Psoas muscle (tissue), 8 donors: Measurements from ENCODE around the gene CHP1. TPM values are rescaled to one million over a fixed set of nuclear protein-coding genes. Genes with fewer than 3 reads are reported as not detected.

Experiments used
- ATAC-seq, 4 donors: fragments of 200-7000 bp; cut with Tn5 transposase; one replicate each; pipeline ENCODE4 v1.9.1; 2020; ENCODE audit warnings: moderate library complexity in 3 of 4, mild to moderate bottlenecking in 2 of 4
- DNase-seq, 2 donors: peaks; one replicate each; pipeline ENCODE4 v3.0.0-alpha.2; 2020
- H3K27ac ChIP-seq: fragments of 200-600 bp; one replicate; pipeline ENCODE4 v1.8.0; 2022
- H3K27me3 ChIP-seq, 3 donors: fragments of 200-600 bp in 1 of 3; one replicate each; pipeline versions ENCODE4 v1.6.1 to v1.8.0; 2013 to 2022; ENCODE audit warnings: low read length in 2 of 3, mild to moderate bottlenecking in 2 of 3, moderate library complexity in 1 of 3; ENCODE audit not compliant: insufficient read depth in 3 of 3
- H3K36me3 ChIP-seq, 2 donors: fragments of 200-600 bp in 1 of 2; one replicate each; pipeline versions ENCODE4 v1.6.1 to v1.8.0; 2013 to 2022; ENCODE audit warnings: low read depth in 1 of 2, mild to moderate bottlenecking in 1 of 2, moderate library complexity in 1 of 2; ENCODE audit not compliant: insufficient read depth in 1 of 2
- H3K4me1 ChIP-seq: fragments of 200-600 bp; one replicate; pipeline ENCODE4 v1.8.0; 2022
- H3K4me3 ChIP-seq: fragments of 200-600 bp; one replicate; pipeline ENCODE4 v1.8.0; 2022; ENCODE audit warnings: mild to moderate bottlenecking
- H3K9me3 ChIP-seq: fragments of 200-600 bp; one replicate; pipeline ENCODE4 v1.8.0; 2022
- WGBS, 3 donors: extraction: QIAGEN DNeasy Blood & Tissue Kit; methylation state at CpG; one replicate each; pipeline versions ENCODE4 v1.1.6 to v1.1.7; 2013; 5-methylcytosine and 5-hydroxymethylcytosine counted together
- intact Hi-C, 2 donors: fragments of 100-400 bp; cut with DNase I; formaldehyde crosslinking; loops; one replicate each; pipeline versions ENCODE4 v1.11.0 to v1.14.2; 2022
- polyA plus RNA-seq, 3 donors: library from polyadenylated mRNA; stranded (reverse); fragments of 200-250 nt; gene quantifications; one replicate each; pipeline ENCODE4 v1.2.3, GENCODE V29; 2013
- total RNA-seq, 4 donors: library from RNA; stranded (reverse); fragmentation: NEBNext Ultra II Directional in 2 of 4; extraction: Animal tissue kit (Norgen Biotek cat#: 25700) in 2 of 4; gene quantifications; one replicate each; pipeline versions ENCODE4 v1.2.1 to v1.2.4, GENCODE V29; 2021 to 2023
- TF ChIP-seq, protein P1 (sequence below): fragments of 200-600 bp; IDR thresholded peaks from one replicate; pipeline ENCODE4 v1.8.0; 2022; ENCODE audit warnings: antibody characterized with exemption
- donor health status: healthy with polysubstance abuse.
- donor health status: DM: no; HTN: no; CAD: no; lungs with moderate emphysema.
- donor health status: Bipolar disorder and iron deficiency.
- donor health status: healthy.
- donor health status: DM: yes; HTN: yes; CAD: no.
- donor health status: DM: no; HTN: no; CAD: no.
- donor health status: DM: no; HTN: no; CAD: no.
- donor health status: DM: yes; HTN: yes; CAD: no.

CHP1 gene
- total and polyA plus RNA-seq, 7 donors = 53.6 to 194 (median 103) TPM

DNA sequence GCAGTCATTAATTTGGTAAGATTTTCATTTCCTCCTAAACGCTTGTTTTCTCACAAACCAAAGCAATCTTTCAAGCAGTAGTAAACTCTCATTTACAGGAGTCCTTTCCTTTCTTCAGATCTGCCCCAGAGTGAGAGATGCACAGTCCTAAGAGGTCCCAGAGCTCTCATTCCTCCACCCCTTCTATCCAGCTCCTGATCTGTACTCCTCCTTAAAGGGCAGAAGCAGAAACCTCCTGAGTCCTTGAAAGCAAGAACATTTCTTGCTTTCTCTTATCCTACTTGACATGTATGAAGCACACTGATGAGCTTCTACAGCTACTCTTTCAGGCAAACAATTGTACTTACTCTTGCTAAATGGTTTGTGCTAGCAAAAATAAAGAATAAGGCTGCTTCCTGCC lies 12.2 kb upstream of the CHP1 start:
- Histone ChIP-seq H3K27me3 (peaks cover 0 to 9% (median 0%) of the 10 kb centered on the region in 3 donors), H3K36me3 (no peaks in the 10 kb centered on the region), H3K9me3 (no peaks in the 10 kb centered on the region), H3K4me3 (no peak overlapping the region), H3K27ac (no peak overlapping the region), H3K4me1 (no peaks in the 10 kb centered on the region)
- 29 to 45% (median 32%) methylated on average over 1 of the region's 1 CpG for WGBS, 3 donors
- TF ChIP-seq, protein P1, sequence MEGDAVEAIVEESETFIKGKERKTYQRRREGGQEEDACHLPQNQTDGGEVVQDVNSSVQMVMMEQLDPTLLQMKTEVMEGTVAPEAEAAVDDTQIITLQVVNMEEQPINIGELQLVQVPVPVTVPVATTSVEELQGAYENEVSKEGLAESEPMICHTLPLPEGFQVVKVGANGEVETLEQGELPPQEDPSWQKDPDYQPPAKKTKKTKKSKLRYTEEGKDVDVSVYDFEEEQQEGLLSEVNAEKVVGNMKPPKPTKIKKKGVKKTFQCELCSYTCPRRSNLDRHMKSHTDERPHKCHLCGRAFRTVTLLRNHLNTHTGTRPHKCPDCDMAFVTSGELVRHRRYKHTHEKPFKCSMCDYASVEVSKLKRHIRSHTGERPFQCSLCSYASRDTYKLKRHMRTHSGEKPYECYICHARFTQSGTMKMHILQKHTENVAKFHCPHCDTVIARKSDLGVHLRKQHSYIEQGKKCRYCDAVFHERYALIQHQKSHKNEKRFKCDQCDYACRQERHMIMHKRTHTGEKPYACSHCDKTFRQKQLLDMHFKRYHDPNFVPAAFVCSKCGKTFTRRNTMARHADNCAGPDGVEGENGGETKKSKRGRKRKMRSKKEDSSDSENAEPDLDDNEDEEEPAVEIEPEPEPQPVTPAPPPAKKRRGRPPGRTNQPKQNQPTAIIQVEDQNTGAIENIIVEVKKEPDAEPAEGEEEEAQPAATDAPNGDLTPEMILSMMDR = no peak
- ATAC-seq = no peak
- intact Hi-C loops = no loop called here
- DNase-seq = no peak

DNA sequence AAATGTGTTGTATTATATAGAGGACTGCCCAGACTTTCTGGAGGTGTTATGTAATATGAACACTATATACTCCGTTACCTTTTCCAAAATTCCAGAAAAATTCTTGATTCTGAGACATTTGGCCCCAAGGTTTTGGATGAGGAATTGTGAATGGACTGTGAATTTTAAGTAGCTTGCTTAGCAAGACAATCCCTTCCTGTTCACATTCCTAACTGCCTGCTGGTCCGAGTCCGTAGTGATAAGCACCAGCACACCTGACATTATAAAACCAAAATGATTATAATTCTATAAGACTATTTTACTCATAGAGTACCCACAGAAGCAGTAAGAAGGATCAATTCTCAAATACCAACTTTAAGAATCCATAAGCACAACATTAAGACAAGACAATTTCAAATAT lies 11.7 kb upstream of the CHP1 start:
- WGBS, 3 donors = 47 to 57% (median 48%) methylated on average over 3 of the region's 3 CpGs
- ATAC-seq (no peak), DNase-seq (no peak)
- intact Hi-C loops = no loop called here
- Histone ChIP-seq H3K9me3 (no peaks in the 10 kb centered on the region), H3K27me3 (peaks cover 0 to 9% (median 0%) of the 10 kb centered on the region in 3 donors), H3K27ac (no peak overlapping the region), H3K4me3 (no peak overlapping the region), H3K4me1 (no peaks in the 10 kb centered on the region), H3K36me3 (no peaks in the 10 kb centered on the region)
- TF ChIP-seq, protein P1 = no peak

DNA sequence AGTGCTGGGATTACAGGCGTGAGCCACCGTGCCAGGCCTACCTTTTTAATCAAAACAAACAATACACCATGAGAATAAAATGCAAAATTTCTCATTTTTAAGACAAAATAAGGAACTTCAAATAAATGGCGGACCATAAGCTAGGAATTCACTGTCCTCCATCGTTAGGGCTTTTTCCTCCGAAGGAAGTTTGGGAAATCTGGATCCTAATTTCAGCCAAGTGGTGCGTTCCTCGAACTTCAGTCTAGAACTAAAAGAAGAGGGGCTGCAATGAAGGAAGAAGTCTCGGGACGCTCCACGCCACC lies 771 bp upstream of the CHP1 start:
- peak overlapping the region; percentile 91 for H3K27ac ChIP-seq
- DNase-seq = no peak
- intact Hi-C loops = loop anchor here (5.0 to 10.0 kb wide), 4 partner anchors 52 to 323 kb away; partner anchors contain the start of genes NUSAP1 (in 1 of the 2) and OIP5 (in 1 of the 2)
- H3K27me3 ChIP-seq = no peaks in the 10 kb centered on the region
- H3K4me3 ChIP-seq = peak overlapping the region; percentile 83
- H3K9me3 ChIP-seq = no peaks in the 10 kb centered on the region
- WGBS, 3 donors = 28 to 36% (median 33%) methylated on average over 10 of the region's 10 CpGs
- peaks cover 24% of the 10 kb centered on the region for H3K4me1 ChIP-seq
- TF ChIP-seq, protein P1 = no peak
- H3K36me3 ChIP-seq = peaks cover 0 to 5% of the 10 kb centered on the region in 2 donors
- no peak for ATAC-seq

DNA sequence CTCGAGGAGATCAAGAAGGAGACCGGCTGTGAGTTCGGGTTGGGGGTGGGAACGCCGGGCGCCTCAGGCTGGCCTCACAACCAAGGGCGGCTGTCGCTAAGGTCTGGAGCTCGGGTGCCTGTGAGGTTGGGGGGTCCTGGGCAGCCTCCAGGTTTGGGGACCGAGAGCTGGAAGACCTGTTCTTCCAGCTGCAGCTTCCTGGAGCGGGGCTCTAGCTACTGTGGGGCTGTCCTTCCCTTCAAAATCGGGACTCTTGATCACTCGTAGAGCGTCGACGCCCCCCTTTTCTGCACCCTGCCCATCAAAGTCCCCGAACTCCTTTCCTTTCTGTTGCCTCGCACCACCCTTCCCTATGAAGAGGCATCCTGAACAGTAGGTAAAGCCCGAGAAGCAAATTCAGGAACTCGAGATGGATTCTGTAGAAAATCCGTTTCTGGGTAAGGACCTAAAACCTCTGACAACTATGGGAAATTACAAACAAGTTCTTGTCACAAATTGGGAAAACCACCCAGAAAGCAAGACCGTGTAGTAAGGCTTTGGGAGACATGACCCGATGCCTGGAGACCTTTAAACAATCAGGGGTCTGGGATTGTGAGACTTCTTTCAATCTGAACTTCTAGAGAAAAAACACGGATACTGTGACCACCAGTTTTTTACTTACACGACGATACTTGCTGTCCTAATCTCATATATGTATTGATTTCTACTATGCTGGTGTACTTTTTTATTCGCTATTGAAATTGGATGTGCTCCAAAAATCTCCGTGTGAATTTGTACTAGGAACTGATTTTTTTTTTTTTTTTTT lies 556 bp downstream of the CHP1 start:
- peaks cover 24% of the 10 kb centered on the region for H3K4me1 ChIP-seq
- H3K36me3 ChIP-seq = peaks cover 0 to 5% of the 10 kb centered on the region in 2 donors
- no peaks in the 10 kb centered on the region for H3K9me3 ChIP-seq
- H3K27ac ChIP-seq = peak overlapping the region; percentile 91
- 2 to 3% (median 2%) methylated on average over 24 to 28 of the region's 28 CpGs for WGBS, 3 donors
- DNase-seq (no peak), ATAC-seq (peak in 3 of 4 donors; percentile 45 to 61 (median 50))
- TF ChIP-seq, protein P1 = no peak
- no peaks in the 10 kb centered on the region for H3K27me3 ChIP-seq
- intact Hi-C loops = loop anchor here (5.0 to 10.0 kb wide), 4 partner anchors 51 to 324 kb away; partner anchors contain the start of genes NUSAP1 (in 1 of the 2) and OIP5 (in 1 of the 2)
- peak overlapping the region; percentile 83 for H3K4me3 ChIP-seq
